Loucy (cell line): ENCODE results near the gene MYL2.

Experiments used
- H2AFZ ChIP-seq: fragments of 200-600 bp; sonication (generic); 2 replicates; pipeline ENCODE4 v1.6.0; 2016; ENCODE audit warnings: antibody characterized with exemption, mild to moderate bottlenecking, low read length, moderate library complexity
- H3F3A ChIP-seq: fragments of 200-600 bp; 2 replicates; pipeline ENCODE4 v1.6.0; 2016; ENCODE audit warnings: antibody characterized with exemption, low read depth, mild to moderate bottlenecking
- H3K27me3 ChIP-seq: fragments of 200-600 bp; sonication (generic); 2 replicates; pipeline ENCODE4 v1.6.1; 2014; ENCODE audit warnings: low read length, mild to moderate bottlenecking; ENCODE audit not compliant: insufficient read depth, poor library complexity, severe bottlenecking
- H3K36me3 ChIP-seq: fragments of 200-600 bp; sonication (generic); 2 replicates; pipeline ENCODE4 v1.6.1; 2016; ENCODE audit warnings: low read length; ENCODE audit not compliant: insufficient read depth
- H3K4me1 ChIP-seq: fragments of 200-600 bp; sonication (generic); 2 replicates; pipeline ENCODE4 v1.5.1; 2014; ENCODE audit warnings: low read length, mild to moderate bottlenecking; ENCODE audit not compliant: insufficient read depth, poor library complexity, severe bottlenecking
- H3K4me2 ChIP-seq: fragments of 200-600 bp; sonication (generic); 2 replicates; pipeline ENCODE4 v1.6.0; 2014; ENCODE audit warnings: antibody characterized with exemption, low read length, low read depth, mild to moderate bottlenecking; ENCODE audit not compliant: poor library complexity, severe bottlenecking
- H3K4me3 ChIP-seq: fragments of 200-600 bp; sonication (generic); 2 replicates; pipeline ENCODE4 v1.5.1; 2014; ENCODE audit warnings: low read length, mild to moderate bottlenecking, mixed read lengths; ENCODE audit not compliant: poor library complexity, severe bottlenecking
- H3K79me2 ChIP-seq: fragments of 200-600 bp; sonication (generic); 2 replicates; pipeline ENCODE4 v1.6.1; 2014; ENCODE audit warnings: low read length; ENCODE audit not compliant: insufficient read depth
- H3K9ac ChIP-seq: fragments of 200-600 bp; sonication (generic); 2 replicates; pipeline ENCODE4 v1.6.0; 2014; ENCODE audit warnings: mild to moderate bottlenecking, low read depth, low read length, moderate library complexity; ENCODE audit not compliant: poor library complexity, severe bottlenecking
- H3K9me2 ChIP-seq: fragments of 200-600 bp; sonication (generic); replicated peaks from 2 replicates; pipeline ENCODE4 v1.6.1; 2016; ENCODE audit warnings: low read depth, low read length, mixed read lengths
- H3K9me3 ChIP-seq: fragments of 200-600 bp; sonication (generic); 2 replicates; pipeline ENCODE4 v1.6.1; 2014; ENCODE audit warnings: mild to moderate bottlenecking, antibody characterized with exemption, low read length, low read depth; ENCODE audit not compliant: insufficient read depth
- H4K20me1 ChIP-seq: fragments of 200-600 bp; sonication (generic); 2 replicates; pipeline ENCODE4 v1.6.0; 2014; ENCODE audit warnings: antibody characterized with exemption, low read length, mild to moderate bottlenecking; ENCODE audit not compliant: insufficient read depth, poor library complexity, severe bottlenecking
- EZH2phosphoT487 ChIP-seq: fragments of 200-600 bp; IDR thresholded peaks from 2 replicates; pipeline ENCODE4 v1.6.1; 2018; ENCODE audit warnings: antibody characterized with exemption, mild to moderate bottlenecking, moderate library complexity, borderline replicate concordance
- TF ChIP-seq, protein P1 (sequence below): fragments of 200-600 bp; sonication (generic); conservative IDR thresholded peaks from 2 replicates; pipeline ENCODE4 v1.5.1; 2014; ENCODE audit warnings: mild to moderate bottlenecking, antibody characterized with exemption, low read length

The MYL2 gene

GRCh38 chr12:110917961-110918360 is 2.4 kb downstream of the MYL2 start:
- Histone ChIP-seq H3K27me3 (no peaks in the 10 kb centered on the region), H3K79me2 (no peaks in the 10 kb centered on the region), H3K4me1 (no peaks in the 10 kb centered on the region), H3K9ac (no peak overlapping the region), H3K9me3 (no peaks in the 10 kb centered on the region), H3F3A (no peaks in the 10 kb centered on the region), H3K4me3 (no peak overlapping the region), H3K9me2 (no peaks in the 10 kb centered on the region), H3K4me2 (no peak overlapping the region), H4K20me1 (no peaks in the 10 kb centered on the region), H3K36me3 (no peaks in the 10 kb centered on the region), H2AFZ (no peak overlapping the region)
- TF ChIP-seq, protein P1, sequence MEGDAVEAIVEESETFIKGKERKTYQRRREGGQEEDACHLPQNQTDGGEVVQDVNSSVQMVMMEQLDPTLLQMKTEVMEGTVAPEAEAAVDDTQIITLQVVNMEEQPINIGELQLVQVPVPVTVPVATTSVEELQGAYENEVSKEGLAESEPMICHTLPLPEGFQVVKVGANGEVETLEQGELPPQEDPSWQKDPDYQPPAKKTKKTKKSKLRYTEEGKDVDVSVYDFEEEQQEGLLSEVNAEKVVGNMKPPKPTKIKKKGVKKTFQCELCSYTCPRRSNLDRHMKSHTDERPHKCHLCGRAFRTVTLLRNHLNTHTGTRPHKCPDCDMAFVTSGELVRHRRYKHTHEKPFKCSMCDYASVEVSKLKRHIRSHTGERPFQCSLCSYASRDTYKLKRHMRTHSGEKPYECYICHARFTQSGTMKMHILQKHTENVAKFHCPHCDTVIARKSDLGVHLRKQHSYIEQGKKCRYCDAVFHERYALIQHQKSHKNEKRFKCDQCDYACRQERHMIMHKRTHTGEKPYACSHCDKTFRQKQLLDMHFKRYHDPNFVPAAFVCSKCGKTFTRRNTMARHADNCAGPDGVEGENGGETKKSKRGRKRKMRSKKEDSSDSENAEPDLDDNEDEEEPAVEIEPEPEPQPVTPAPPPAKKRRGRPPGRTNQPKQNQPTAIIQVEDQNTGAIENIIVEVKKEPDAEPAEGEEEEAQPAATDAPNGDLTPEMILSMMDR = no peak
- TF ChIP-seq EZH2phosphoT487 = no peak

DNA sequence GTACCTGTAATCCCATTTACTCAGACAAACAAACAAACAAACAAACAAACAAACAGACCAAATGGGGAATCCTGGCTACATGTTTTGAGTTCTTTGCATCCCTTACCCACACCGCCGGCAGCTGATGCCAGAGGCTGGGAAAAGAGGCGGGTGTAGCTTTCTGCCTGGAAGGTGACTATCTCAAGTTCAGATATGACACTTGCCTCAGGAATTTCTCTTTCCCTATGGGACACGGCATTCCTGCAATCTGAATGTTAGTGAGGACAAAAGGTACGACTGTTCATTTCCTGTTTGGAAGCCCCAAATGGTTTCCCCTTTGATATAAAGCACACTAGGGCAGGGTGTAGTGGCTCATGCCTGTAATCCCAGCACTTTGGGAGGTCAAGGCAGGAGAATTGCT is 2.9 kb downstream of the MYL2 start:
- no peak overlapping the region for H3K4me2 ChIP-seq
- no peaks in the 10 kb centered on the region for H3K27me3 ChIP-seq
- H3K9me2 ChIP-seq = no peaks in the 10 kb centered on the region
- no peaks in the 10 kb centered on the region for H3K4me1 ChIP-seq
- H4K20me1 ChIP-seq = no peaks in the 10 kb centered on the region
- H3K9ac ChIP-seq = no peak overlapping the region
- no peak for TF ChIP-seq EZH2phosphoT487
- TF ChIP-seq, protein P1 = no peak
- no peak overlapping the region for H2AFZ ChIP-seq
- H3F3A ChIP-seq = no peaks in the 10 kb centered on the region
- no peaks in the 10 kb centered on the region for H3K36me3 ChIP-seq
- H3K4me3 ChIP-seq = no peak overlapping the region
- no peaks in the 10 kb centered on the region for H3K79me2 ChIP-seq
- H3K9me3 ChIP-seq = no peaks in the 10 kb centered on the region

GRCh38 chr12:110916295-110916875 is 4.0 kb downstream of the MYL2 start:
- H3K4me1 ChIP-seq = no peaks in the 10 kb centered on the region
- no peaks in the 10 kb centered on the region for H3K27me3 ChIP-seq
- no peaks in the 10 kb centered on the region for H3F3A ChIP-seq
- no peak overlapping the region for H3K4me3 ChIP-seq
- H3K9me2 ChIP-seq = no peaks in the 10 kb centered on the region
- H2AFZ ChIP-seq = no peak overlapping the region
- no peaks in the 10 kb centered on the region for H3K9me3 ChIP-seq
- H3K79me2 ChIP-seq = no peaks in the 10 kb centered on the region
- H4K20me1 ChIP-seq = no peaks in the 10 kb centered on the region
- no peak overlapping the region for H3K4me2 ChIP-seq
- H3K9ac ChIP-seq = no peak overlapping the region
- no peak for TF ChIP-seq EZH2phosphoT487
- TF ChIP-seq, protein P1 = no peak
- no peaks in the 10 kb centered on the region for H3K36me3 ChIP-seq
